SJCRH30 (cell line): ENCODE results near the gene PTGIS. TPM values are rescaled to one million over a fixed set of nuclear protein-coding genes. Genes with fewer than 3 reads are reported as not detected.
"Not testable (repeated sequence)": the region's sequence is repeated elsewhere in the genome, so short reads cannot be mapped to it uniquely, and the experiment has no call there.

ENCODE experiments used
- DNase-seq, 2 experiments: peaks; one replicate each; pipeline ENCODE4 v3.0.0-alpha.2; 2015 to 2020
- H3K27ac ChIP-seq: fragments of 250-450 bp; sonication (Bioruptor Pico); 2 replicates; pipeline ENCODE4 v1.5.1; 2020; ENCODE audit warnings: mild to moderate bottlenecking, moderate library complexity
- H3K27me3 ChIP-seq: fragments of 250-450 bp; sonication (Bioruptor Pico); 2 replicates; pipeline ENCODE4 v1.5.1; 2020; ENCODE audit warnings: mild to moderate bottlenecking, moderate library complexity
- H3K36me3 ChIP-seq: fragments of 250-450 bp; sonication (Bioruptor Pico); 2 replicates; pipeline ENCODE4 v1.5.1; 2020; ENCODE audit warnings: mild to moderate bottlenecking, moderate library complexity
- H3K4me1 ChIP-seq: fragments of 250-450 bp; sonication (Bioruptor Pico); 2 replicates; pipeline ENCODE4 v1.5.1; 2020; ENCODE audit warnings: mild to moderate bottlenecking, moderate library complexity
- H3K4me3 ChIP-seq: fragments of 250-450 bp; sonication (Bioruptor Pico); 2 replicates; pipeline ENCODE4 v1.5.1; 2020; ENCODE audit warnings: mild to moderate bottlenecking, moderate library complexity
- H3K9me3 ChIP-seq: fragments of 250-450 bp; sonication (Bioruptor Pico); replicated peaks from 2 replicates; pipeline ENCODE4 v1.5.1; 2020; ENCODE audit warnings: mild to moderate bottlenecking, moderate library complexity
- total RNA-seq: library from RNA; depleted of rRNA; stranded (reverse); fragments of >200 nt; shearing (Covaris generic); gene quantifications from 2 replicates; pipeline ENCODE4 v1.2.3, GENCODE V29; 2014; rRNA removed

Gene PTGIS
- total RNA-seq, result 0.28 and 0.56 TPM in 2 replicates

GRCh38 chr20:49567421-49568277 is at the start of gene PTGIS:
Gene PTGIS, minus strand, starts transcription at chr20:49568137. Its CDS starts 21 bp downstream, at chr20:49568116.
- no peak within 1 kb of the TSS for H3K27ac ChIP-seq
- no peak for DNase-seq
- no peaks in the 10 kb centered on the region for H3K9me3 ChIP-seq
- no peaks in the 10 kb centered on the region for H3K36me3 ChIP-seq
- H3K4me1 ChIP-seq, result peaks cover 38% of the 10 kb centered on the region
- H3K4me3 ChIP-seq, result no peak within 1 kb of the TSS
- no peaks in the 10 kb centered on the region for H3K27me3 ChIP-seq

DNA sequence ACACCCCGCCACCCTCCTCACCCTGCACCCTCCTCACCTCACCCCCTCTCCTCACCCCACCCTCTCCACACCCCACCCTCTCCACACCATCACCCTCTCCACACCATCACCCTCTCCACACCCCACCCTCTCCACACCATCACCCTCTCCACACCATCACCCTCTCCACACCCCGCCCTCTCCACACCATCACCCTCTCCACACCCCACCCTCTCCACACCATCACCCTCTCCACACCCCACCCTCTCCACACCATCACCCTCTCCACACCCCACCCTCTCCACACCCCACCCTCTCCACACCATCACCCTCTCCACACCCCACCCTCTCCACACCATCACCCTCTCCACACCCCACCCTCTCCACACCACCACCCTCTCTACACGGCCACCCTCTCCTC is 49.5 kb upstream of the PTGIS start:
- DNase-seq, H3K4me3 ChIP-seq: not testable (repeated sequence)
- peaks cover 10% of the 10 kb centered on the region for H3K9me3 ChIP-seq

GRCh38 chr20:49616154-49617007 is 48.4 kb upstream of the PTGIS start:
- H3K4me1 ChIP-seq, result peaks cover 8% of the 10 kb centered on the region
- no peak overlapping the region for H3K4me3 ChIP-seq
- DNase-seq, result no peak
- no peaks in the 10 kb centered on the region for H3K36me3 ChIP-seq
- H3K27ac ChIP-seq, result no peak overlapping the region
- H3K9me3 ChIP-seq, result peaks cover 3% of the 10 kb centered on the region; the same call in 1 of the 2 replicates
- H3K27me3 ChIP-seq, result no peaks in the 10 kb centered on the region

More for the DNA sequence above, 49.5 kb upstream of the PTGIS start:
- H3K27ac ChIP-seq, H3K36me3 ChIP-seq, H3K4me1 ChIP-seq, H3K27me3 ChIP-seq: not testable (repeated sequence)

GRCh38 chr20:49615401-49616153 is 47.6 kb upstream of the PTGIS start:
- H3K36me3 ChIP-seq, result no peaks in the 10 kb centered on the region
- peaks cover 8% of the 10 kb centered on the region for H3K4me1 ChIP-seq
- peaks cover 3% of the 10 kb centered on the region; the same call in 1 of the 2 replicates for H3K9me3 ChIP-seq
- no peak overlapping the region for H3K4me3 ChIP-seq
- DNase-seq, result peak; percentile 55 to 59
- no peaks in the 10 kb centered on the region for H3K27me3 ChIP-seq
- no peak overlapping the region for H3K27ac ChIP-seq

DNA sequence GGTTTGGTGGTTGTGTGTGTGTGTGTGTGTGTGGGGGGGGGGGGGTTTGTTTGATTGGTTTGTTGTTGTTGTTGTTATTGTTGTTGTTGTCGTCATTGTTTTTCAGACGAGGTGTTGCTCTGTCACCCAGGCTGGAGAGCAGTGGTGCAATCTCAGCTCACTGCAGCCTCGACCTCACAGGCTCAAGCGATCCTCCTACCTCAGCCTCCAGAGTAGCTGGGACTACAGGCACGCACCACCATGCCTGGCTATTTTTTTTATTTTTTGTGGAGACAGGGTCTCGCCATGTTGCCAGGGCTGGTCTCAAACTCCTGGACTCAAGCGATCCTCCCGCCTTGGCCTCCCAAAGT is 47.1 kb upstream of the PTGIS start:
- not testable (repeated sequence) for H3K27ac ChIP-seq, H3K4me3 ChIP-seq, DNase-seq, H3K9me3 ChIP-seq, H3K27me3 ChIP-seq, H3K4me1 ChIP-seq, H3K36me3 ChIP-seq

DNA sequence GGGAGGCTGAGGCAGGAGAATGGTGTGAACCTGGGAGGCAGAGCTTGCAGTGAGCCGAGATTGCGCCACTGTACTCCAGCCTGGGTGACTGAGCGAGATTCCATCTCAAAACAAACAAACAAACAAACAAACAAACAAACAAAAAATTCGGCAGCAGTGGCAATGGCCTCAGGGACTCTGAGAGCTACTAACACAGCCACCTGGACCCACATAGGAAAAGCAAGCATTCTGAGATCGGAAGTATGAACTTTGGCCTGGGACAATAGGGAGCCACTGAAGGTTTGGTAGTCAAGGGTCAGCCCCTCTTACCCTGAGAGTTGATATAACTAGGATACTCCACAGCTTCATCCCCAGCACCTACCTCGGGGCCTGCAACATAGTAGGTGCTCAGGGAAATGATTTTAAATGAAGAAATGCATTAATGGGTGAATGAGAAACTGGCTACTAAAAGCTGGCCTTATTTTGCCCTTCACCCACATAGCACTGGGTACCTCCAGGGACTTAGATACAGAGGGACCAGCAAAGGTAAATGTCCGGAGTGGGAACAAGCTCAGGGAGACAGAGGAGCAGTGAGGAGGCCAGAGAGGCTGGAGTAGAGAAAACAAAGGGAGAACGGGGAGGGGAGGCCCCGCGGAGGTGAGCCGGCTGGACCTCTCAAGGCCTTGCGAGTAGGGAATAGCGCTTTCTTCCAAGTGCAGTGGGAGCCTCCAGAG is 46.6 kb upstream of the PTGIS start:
- peaks cover 3% of the 10 kb centered on the region; the same call in 1 of the 2 replicates for H3K9me3 ChIP-seq
- H3K27ac ChIP-seq, result no peak overlapping the region
- peaks cover 8% of the 10 kb centered on the region for H3K4me1 ChIP-seq
- no peaks in the 10 kb centered on the region for H3K27me3 ChIP-seq
- no peak for DNase-seq
- H3K36me3 ChIP-seq, result no peaks in the 10 kb centered on the region
- no peak overlapping the region for H3K4me3 ChIP-seq

DNA sequence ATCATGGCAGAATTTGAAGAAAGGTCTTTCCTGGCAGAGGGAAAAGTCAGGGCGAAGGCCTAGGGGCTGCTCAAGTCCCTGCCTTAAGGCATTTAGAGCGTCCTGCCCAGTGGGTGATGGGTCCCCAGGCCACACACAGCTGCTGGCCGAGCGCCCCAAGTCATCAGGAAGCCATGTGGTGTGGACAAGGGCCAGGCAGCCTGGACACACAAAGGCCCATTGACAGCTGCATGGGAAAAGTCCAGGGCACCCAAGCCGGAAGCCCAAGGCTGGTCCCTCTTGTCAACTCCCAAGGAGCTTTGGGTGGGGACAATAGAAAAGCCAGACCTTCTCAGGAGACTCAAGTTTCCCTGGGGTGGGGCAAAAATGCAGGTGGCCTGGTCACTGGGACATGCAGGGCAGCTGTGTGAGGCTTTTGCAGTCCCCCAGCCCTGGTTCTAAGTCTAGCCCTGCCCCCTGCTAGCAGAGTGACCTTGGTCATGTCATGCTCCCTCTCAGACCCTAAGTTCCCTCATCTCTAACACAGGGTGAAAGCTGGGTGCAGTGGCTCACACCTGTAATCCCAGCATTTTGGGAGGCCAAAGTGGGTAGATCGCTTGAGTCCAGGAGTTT is 44.3 kb upstream of the PTGIS start:
- H3K36me3 ChIP-seq, result no peaks in the 10 kb centered on the region
- peak; percentile 92 to 97 for DNase-seq
- no peaks in the 10 kb centered on the region for H3K9me3 ChIP-seq
- H3K4me3 ChIP-seq, result no peak overlapping the region
- H3K4me1 ChIP-seq, result peaks cover 8% of the 10 kb centered on the region
- H3K27me3 ChIP-seq, result no peaks in the 10 kb centered on the region
- peak overlapping the region; percentile 28 for H3K27ac ChIP-seq

DNA sequence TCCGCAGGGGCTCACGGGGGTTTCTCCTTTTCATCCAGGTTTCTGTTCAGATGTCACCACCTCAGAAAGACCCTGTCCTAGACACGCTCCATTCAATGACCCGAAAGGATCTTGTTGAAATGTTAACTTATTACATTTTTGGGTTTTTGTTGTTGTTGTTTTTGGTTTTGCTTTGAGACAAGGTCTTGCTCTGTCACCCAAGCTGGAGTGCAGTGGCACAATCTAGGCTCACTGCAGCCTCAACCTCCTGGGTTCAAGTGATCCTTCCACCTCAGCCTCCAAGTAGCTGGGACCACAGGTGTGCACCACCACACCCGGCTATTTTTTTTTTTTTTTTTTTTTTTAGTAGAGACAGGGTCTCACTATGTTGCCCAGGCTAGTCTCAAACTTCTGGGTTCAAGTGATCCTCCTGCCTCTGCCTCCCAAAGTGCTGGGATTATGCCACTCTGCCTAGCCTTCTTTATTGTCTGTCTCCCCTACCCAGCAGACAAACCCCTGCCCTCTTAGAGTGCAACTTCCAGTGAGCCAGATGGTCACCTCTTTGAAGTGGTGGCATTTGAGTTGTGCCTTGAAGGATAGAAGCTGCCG is 43.7 kb upstream of the PTGIS start:
- not testable (repeated sequence) for H3K27me3 ChIP-seq, DNase-seq, H3K4me1 ChIP-seq, H3K9me3 ChIP-seq, H3K36me3 ChIP-seq
- Histone ChIP-seq H3K27ac (peak overlapping the region; percentile 28), H3K4me3 (peak overlapping the region; percentile 53; the same call in 1 of the 2 replicates)

DNA sequence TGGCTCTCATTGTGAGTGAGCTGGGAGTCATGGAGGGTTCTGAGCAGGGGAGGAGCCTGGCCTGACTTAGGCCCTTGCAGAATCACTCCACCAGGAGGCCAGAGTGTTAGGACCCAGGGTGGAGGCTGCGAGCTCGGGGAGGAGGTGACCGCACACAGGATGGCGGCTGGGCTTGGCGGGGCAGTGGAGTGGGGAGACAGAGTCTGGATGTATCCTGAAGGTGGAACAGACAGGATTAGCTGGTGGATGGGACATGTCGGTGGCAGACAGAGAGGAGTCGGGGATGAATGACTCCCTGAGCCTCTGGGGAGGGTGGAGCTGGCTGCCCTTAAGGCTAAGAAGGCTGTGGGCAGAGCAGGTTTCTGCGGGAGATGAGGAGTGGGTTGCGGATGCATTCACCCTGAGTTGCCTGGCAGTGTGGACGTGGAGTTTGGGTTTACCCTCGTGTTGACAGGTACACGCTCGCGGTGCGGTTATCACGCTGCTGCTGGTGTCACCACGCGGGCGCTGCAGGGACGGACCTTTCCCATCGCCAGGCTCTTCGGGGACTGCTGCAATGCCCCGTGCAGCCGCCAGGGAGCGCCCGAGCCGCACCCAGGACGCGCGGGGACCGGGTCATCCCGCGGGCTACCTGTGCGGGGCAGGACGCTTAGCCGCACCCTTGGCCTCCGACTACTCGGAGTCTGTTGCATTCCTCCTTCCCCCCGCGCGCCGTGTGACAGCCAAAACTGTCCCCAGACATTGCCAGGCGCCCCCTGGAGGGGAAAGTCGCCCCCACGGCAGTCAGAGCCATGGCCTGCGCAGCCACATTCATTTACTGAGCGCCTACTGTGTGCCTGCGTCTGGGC is 43.0 kb upstream of the PTGIS start:
- H3K27me3 ChIP-seq, result no peaks in the 10 kb centered on the region

GRCh38 chr20:49608752-49609670 is 41.1 kb upstream of the PTGIS start:
- Histone ChIP-seq H3K4me1 (peaks cover 28% of the 10 kb centered on the region), H3K27me3 (no peaks in the 10 kb centered on the region), H3K9me3 (no peaks in the 10 kb centered on the region), H3K4me3 (no peak overlapping the region), H3K36me3 (no peaks in the 10 kb centered on the region), H3K27ac (no peak overlapping the region)
- DNase-seq, result peak; percentile 77 to 92

More for the DNA sequence above, 43.0 kb upstream of the PTGIS start:
- peak; percentile 90 to 92 for DNase-seq
- Histone ChIP-seq H3K9me3 (no peaks in the 10 kb centered on the region), H3K4me1 (peaks cover 13% of the 10 kb centered on the region), H3K27ac (no peak overlapping the region), H3K4me3 (peak overlapping the region; percentile 53), H3K36me3 (no peaks in the 10 kb centered on the region)

GRCh38 chr20:49607568-49607967 is 39.6 kb upstream of the PTGIS start:
- Histone ChIP-seq H3K4me1 (peaks cover 27% of the 10 kb centered on the region), H3K36me3 (no peaks in the 10 kb centered on the region), H3K9me3 (no peaks in the 10 kb centered on the region), H3K27me3 (no peaks in the 10 kb centered on the region), H3K4me3 (no peak overlapping the region), H3K27ac (no peak overlapping the region)
- DNase-seq, result no peak

DNA sequence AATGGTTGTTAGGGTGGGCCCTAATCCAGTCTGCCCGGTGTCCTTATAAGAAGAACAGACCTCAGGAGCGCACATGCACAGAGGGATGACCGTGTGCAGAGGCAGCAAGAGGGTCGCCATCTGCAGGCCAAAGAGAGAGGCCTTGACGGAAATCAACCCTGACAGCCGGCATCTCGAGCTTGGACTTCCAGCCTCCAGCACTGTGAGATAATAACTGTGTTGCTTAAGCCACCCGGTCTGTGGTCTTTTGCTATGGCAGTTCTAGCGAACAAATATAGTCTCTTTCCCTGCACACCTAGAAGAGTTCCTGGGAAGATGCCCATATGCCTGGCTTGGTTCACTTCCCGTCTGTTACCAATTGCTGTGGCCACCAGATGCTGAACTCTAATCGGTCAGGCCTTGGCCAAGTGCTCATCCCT is 35.3 kb upstream of the PTGIS start:
- Histone ChIP-seq H3K4me1 (peaks cover 20% of the 10 kb centered on the region), H3K9me3 (no peaks in the 10 kb centered on the region; the same call in 1 of the 2 replicates), H3K27me3 (no peaks in the 10 kb centered on the region), H3K36me3 (no peaks in the 10 kb centered on the region), H3K27ac (no peak overlapping the region), H3K4me3 (no peak overlapping the region)
- DNase-seq, result peak; percentile 67 to 77
